Rectal smooth muscle tissue (tissue), 1 donor: ENCODE data around the gene MRPL36.
"Not testable (repeated sequence)": the region's sequence is repeated elsewhere in the genome, so short reads cannot be mapped to it uniquely, and the experiment has no call there.

ENCODE experiments used
- H3K27ac ChIP-seq: one replicate; pipeline ENCODE4 v1.7.0; 2013; ENCODE audit warnings: low read depth, low read length, inconsistent platforms
- H3K27me3 ChIP-seq: one replicate; pipeline ENCODE4 v1.7.0; 2013; ENCODE audit warnings: low read length; ENCODE audit not compliant: control insufficient read depth, insufficient read depth
- H3K36me3 ChIP-seq: one replicate; pipeline ENCODE4 v1.7.0; 2013; ENCODE audit warnings: low read length; ENCODE audit not compliant: control insufficient read depth, insufficient read depth
- H3K4me1 ChIP-seq: one replicate; pipeline ENCODE4 v1.7.0; 2013; ENCODE audit warnings: low read length; ENCODE audit not compliant: control insufficient read depth, insufficient read depth
- H3K4me3 ChIP-seq: one replicate; pipeline ENCODE4 v1.7.0; 2013; ENCODE audit warnings: low read length
- H3K9ac ChIP-seq: one replicate; pipeline ENCODE4 v1.7.0; 2013; ENCODE audit warnings: low read length

MRPL36 gene

DNA sequence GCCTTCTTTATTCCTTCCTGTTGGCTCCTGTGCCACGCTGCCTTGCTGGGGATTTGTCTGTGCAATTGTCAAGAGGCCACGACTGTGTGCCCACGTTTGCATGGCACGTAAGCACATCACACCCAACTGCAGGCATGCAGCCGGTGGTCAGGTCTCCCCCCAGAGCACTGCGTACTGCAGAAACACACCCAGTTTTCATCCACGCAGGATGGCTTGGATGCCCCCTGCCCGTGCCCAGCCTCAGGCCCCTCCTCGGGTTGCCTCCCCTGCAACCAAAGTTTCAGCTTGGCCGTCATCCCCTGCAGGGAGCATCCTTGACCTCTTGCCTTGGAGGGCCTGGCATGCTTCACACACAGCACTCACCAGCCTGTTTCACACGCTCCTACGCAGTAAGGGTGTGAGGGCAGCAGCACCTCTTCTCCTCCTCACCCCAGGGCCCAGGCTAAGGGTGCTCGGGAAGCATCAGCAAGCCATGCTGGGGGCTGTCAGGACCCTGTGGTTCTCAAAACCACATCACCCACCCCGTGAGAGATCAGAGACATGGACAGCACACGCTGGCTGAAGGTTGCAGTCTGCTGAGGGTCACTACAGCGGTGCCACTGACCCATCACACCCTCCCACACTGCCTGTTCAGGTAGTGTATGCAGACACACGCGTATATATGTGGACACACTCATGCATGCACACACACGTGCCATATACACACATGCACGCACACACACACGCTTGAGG lies 3.1 kb downstream of the MRPL36 start:
- Histone ChIP-seq H3K4me1 (peaks cover 5% of the 10 kb centered on the region), H3K36me3 (peaks cover 7% of the 10 kb centered on the region), H3K4me3 (no peak overlapping the region), H3K27ac (no peak overlapping the region), H3K27me3 (no peaks in the 10 kb centered on the region), H3K9ac (no peak overlapping the region)

DNA sequence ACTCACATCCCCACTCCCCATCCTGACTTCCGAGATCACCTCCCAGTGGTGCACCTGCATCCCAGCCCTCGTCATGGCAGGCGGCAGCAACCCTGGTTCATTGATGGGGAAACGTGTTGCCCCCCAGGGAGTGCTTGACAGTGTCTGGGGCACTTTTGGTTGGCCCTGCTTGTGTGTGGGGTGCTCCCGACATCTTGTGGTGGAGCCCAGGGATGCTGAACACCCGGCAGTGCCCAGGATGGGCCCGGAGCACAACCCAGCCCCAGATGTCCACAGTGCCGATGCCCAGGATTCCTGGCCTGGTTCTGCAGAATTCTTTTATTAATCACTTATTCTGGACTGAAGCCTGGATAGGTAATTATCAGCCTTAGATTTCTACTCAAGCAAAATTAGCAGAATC lies 3.7 kb downstream of the MRPL36 start:
- peaks cover 5% of the 10 kb centered on the region for H3K4me1 ChIP-seq
- H3K36me3 ChIP-seq, result peaks cover 7% of the 10 kb centered on the region
- H3K4me3 ChIP-seq, result no peak overlapping the region
- no peak overlapping the region for H3K27ac ChIP-seq
- no peaks in the 10 kb centered on the region for H3K27me3 ChIP-seq
- no peak overlapping the region for H3K9ac ChIP-seq

DNA sequence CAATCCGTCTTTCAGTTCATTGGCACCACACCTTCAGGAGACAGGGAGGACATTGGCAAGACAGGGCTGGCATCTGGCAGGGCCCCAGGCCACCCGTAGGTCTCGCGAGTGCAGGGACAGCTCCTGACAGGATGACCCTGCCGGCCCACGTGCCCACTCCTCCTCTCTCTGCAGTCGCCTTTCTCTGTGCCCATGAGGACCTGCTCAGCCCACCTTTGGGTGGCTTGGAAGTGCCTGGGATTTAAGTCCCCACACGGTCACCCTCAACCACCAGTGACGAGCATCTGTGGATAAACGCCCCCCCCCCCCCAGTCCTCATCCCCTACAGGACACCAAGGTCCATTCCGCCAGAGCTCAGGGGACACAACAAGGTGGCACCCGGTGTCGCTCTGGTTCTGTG lies 4.1 kb downstream of the MRPL36 start:
- H3K36me3 ChIP-seq, result peaks cover 7% of the 10 kb centered on the region
- H3K4me3 ChIP-seq, result no peak overlapping the region
- H3K27ac ChIP-seq, result no peak overlapping the region
- H3K4me1 ChIP-seq, result peaks cover 5% of the 10 kb centered on the region
- no peaks in the 10 kb centered on the region for H3K27me3 ChIP-seq
- H3K9ac ChIP-seq, result no peak overlapping the region

DNA sequence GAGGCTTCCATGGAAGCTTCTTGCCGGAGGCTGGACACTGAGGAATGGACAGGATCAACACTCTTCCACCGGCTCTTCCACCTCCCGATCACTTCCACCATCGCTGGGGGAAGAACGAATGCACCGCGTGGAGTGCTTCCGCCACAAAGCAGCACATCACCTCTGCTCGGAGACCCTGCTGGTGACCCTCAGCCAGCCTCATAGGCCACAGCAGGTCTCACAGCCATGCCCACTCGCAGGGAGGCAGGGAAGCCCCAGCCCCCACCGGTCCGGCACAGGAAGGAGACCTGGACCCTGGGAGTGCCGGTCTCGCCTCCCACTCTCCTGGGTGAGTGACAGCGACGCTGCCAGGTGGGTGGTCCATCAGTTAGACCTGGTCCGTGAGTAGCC lies 4.7 kb downstream of the MRPL36 start:
- peaks cover 5% of the 10 kb centered on the region for H3K4me1 ChIP-seq
- H3K4me3 ChIP-seq, result no peak overlapping the region
- no peak overlapping the region for H3K9ac ChIP-seq
- H3K27me3 ChIP-seq, result no peaks in the 10 kb centered on the region
- peaks cover 7% of the 10 kb centered on the region for H3K36me3 ChIP-seq
- H3K27ac ChIP-seq, result no peak overlapping the region

DNA sequence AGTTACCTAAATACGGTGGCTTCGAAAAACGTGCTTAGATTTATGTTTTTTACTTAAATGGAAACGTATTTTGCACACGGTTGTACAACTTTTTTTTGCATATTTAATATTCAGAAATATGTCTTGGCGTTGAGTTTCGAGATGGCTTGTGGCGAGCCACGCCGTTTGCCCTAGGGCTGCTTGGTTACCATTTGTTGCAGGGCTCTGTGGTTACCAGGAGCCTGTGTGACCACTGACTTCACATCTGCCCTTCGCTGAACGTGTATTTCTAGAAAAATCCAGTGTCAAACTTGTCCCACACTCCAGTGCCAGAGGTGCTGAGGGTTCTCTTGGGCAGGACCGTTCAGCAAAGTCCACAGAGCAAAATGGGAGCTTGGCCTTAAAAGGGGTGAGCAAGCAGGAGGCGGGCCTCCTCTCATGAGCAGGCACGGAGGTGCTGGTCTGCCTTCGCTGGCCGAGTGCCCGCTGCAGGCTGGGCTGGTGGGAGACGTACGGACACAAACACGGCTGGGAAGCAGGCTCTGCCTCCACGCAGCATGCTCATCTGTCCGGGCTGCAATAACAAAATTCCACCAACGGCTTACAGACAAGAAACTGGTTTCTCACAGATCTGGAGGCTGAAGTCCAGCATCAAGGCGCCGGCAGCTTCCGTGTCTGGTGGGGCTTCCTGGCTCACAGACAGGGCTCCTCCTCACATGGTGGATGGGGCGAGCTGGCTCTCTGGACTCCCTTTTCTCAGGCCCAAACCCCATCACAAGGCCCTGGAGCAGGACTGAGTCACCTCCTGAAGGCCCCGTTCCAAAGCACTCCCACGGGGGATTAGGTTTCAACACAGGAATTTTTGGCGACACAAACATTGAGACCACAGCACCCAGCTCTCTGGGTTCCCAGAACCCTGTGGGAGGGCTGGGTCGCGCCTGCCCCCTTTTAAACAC lies 5.4 kb downstream of the MRPL36 start:
- H3K9ac ChIP-seq, result no peak overlapping the region
- no peak overlapping the region for H3K4me3 ChIP-seq
- no peak overlapping the region for H3K27ac ChIP-seq
- peaks cover 7% of the 10 kb centered on the region for H3K36me3 ChIP-seq
- peaks cover 5% of the 10 kb centered on the region for H3K4me1 ChIP-seq
- no peaks in the 10 kb centered on the region for H3K27me3 ChIP-seq

DNA sequence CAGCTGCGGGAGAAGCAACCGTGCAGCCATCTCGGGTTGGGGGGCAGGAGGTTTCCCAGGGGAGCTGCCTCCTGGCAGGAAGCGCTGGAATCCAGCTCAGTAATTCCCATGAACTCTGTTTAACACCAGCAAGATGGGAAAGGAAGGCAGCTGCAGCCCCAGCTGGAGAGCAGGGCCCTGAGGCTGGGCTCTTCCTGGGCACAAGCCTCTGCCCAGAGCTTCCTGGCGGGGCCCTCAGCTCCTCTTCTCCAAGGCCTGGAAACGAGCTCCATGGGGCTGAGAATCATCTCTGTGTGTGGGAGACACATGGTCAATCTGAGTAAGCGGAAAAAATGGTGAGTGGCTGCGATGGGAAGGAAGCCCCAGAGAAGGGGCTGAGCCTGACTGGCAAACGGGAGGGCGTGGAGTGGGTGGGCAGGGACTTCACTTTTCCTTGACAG lies 6.3 kb downstream of the MRPL36 start:
- H3K4me3 ChIP-seq, result no peak overlapping the region
- peaks cover 7% of the 10 kb centered on the region for H3K36me3 ChIP-seq
- no peak overlapping the region for H3K27ac ChIP-seq
- no peak overlapping the region for H3K9ac ChIP-seq
- no peaks in the 10 kb centered on the region for H3K27me3 ChIP-seq
- no peaks in the 10 kb centered on the region for H3K4me1 ChIP-seq

DNA sequence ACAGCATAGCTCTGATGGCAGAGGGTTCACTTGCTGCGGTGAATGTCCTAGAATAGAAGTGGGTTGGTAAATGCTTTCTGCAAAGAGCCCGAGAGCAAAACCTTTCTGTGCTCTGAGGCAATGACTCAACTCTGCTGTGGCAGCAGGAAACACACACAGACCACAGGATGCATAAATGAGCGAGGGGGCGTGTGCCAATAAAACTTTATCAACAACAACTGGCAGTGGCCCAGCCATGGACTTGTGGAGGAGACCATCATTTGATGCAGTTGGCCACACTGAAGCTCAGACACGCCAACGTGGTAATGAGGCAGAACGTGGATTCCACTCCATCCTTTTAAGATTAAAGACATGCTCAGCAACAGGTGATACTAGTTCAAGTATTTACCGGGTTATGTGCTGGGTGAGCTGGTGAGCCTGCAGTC lies 6.8 kb downstream of the MRPL36 start:
- H3K9ac ChIP-seq, result no peak overlapping the region
- no peak overlapping the region for H3K27ac ChIP-seq
- peaks cover 4% of the 10 kb centered on the region for H3K36me3 ChIP-seq
- no peak overlapping the region for H3K4me3 ChIP-seq
- H3K27me3 ChIP-seq, result no peaks in the 10 kb centered on the region
- H3K4me1 ChIP-seq, result no peaks in the 10 kb centered on the region

DNA sequence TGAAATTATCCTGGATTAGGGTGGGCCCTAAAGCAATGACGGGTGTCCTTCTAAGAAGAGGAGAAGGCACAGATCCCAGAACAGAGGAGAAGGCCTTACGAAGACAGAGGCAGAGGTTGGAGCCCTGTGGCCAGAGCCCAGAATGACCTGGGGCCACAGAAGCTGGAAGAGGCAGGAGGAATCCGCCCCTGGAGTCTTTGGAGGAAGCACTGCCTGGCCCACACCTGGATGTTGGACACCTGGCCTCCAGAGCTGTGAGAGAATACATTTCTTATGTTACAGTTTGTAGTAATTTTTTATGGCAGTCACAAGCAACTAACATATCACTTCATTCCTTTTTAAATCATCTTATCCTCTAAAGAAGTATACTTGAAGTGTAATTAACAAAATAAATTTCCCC lies 8.5 kb downstream of the MRPL36 start:
- H3K27me3 ChIP-seq, result no peaks in the 10 kb centered on the region
- H3K27ac ChIP-seq, result no peak overlapping the region
- H3K4me3 ChIP-seq, result no peak overlapping the region
- no peaks in the 10 kb centered on the region for H3K36me3 ChIP-seq
- H3K9ac ChIP-seq, result no peak overlapping the region
- H3K4me1 ChIP-seq, result no peaks in the 10 kb centered on the region

DNA sequence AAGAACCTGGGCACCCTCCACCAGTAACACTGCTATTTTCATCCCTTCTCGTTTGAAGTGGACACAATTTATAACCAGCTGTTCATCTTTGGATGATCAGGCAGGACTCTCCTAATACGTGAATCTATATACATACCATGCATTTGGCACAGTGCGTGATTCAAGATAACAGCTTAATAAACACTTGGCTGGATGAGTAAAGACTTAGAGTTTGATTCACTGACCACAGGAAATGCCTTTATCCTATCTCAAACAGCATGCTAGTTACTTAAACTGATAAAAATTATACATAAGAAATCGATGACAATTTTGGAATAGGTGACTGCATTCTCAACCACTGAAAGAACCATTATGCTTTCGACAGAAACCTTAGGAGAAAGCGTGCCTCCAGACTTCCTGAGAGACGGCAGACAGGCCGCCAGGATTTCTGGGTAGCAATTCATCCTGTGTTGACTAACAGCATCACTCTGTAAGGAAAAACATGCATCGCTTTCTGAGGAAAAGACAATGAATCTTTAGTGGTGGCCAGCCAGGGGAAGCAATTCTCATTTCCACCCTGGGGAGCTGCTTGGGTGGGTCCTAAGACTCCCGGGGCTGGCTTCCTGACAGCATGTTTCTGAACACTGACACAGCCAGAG lies 9.7 kb downstream of the MRPL36 start:
- Histone ChIP-seq H3K4me1 (no peaks in the 10 kb centered on the region), H3K27me3 (no peaks in the 10 kb centered on the region), H3K9ac (no peak overlapping the region), H3K36me3 (no peaks in the 10 kb centered on the region), H3K4me3 (no peak overlapping the region), H3K27ac (no peak overlapping the region)

DNA sequence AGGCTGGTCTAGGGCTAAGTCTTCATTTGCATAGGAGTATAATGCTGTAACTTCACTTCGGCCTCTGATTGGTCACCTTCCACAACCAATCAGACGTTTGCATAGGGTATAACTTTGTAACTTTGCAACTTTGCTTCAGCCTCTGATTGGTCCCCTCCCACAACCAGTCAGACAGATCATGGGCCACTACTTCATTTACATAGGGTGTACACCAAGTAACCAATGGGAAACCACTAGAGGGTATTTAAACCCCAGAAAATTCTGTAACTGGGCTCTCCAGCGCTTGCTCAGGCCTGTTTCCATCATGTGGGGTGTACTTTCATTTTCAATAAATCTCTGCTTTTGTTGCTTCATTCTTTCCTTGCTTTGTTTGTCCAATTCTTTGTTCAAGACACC lies 10.2 kb downstream of the MRPL36 start:
- not testable (repeated sequence) for H3K4me1 ChIP-seq, H3K4me3 ChIP-seq, H3K36me3 ChIP-seq, H3K27me3 ChIP-seq, H3K27ac ChIP-seq, H3K9ac ChIP-seq

DNA sequence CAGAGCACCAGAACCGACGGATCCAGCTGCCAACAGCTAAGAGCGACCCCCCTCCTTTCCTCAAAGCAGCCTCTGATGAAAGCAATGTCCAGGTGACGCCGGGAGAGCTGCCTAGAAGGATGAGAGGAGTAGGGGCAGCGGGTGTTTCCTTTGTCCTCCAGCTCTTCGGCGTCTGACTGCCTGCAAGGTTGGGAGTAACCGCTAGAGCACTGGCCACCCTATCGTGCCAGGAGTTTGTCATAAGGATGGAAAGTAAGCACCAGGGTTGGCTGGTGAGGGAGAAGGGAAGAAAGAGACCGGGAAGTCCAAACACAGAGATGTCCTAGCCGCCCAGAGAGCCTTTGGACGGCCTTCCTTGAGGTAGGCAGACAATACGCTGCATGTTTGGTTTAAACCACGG lies 10.8 kb downstream of the MRPL36 start:
- Histone ChIP-seq H3K4me3 (no peak overlapping the region), H3K9ac (no peak overlapping the region), H3K36me3 (no peaks in the 10 kb centered on the region), H3K27ac (no peak overlapping the region), H3K4me1 (no peaks in the 10 kb centered on the region), H3K27me3 (no peaks in the 10 kb centered on the region)

DNA sequence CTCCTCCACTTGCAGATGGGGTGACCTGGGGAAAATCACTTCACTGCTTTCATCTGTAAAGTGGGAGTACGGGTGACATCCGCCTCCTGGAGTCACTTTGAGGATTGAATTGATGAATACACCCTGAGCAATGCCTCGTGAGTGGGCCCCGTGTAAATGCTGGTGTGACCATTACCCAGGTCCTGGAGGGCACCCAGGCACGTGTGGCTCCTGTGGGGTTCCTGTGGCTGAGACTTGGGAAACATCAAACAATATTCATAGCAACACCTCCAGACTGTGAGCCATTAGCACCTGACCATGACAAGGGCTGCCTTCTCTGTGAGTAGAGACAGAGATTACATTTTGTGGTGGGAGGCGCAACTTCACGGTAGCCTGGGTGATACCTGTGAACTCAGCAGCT lies 11.4 kb downstream of the MRPL36 start:
- Histone ChIP-seq H3K36me3 (no peaks in the 10 kb centered on the region), H3K4me3 (no peak overlapping the region), H3K27ac (no peak overlapping the region), H3K9ac (no peak overlapping the region), H3K4me1 (no peaks in the 10 kb centered on the region), H3K27me3 (no peaks in the 10 kb centered on the region)
